Ishikawa (cell line): ENCODE measurements around the gene TSPEAR.

Experiments used
- CEBPB ChIP-seq: IDR thresholded peaks from 2 replicates; pipeline ENCODE4 v1.6.1; 2012
- CREB1 ChIP-seq: IDR thresholded peaks from 2 replicates; pipeline ENCODE4 v1.6.1; 2012; ENCODE audit warnings: low read depth
- EGR1 ChIP-seq: IDR thresholded peaks from 2 replicates; pipeline ENCODE4 v1.6.1; 2012
- EP300 ChIP-seq: IDR thresholded peaks from 2 replicates; pipeline ENCODE4 v1.6.1; 2012; ENCODE audit warnings: borderline replicate concordance
- FOXM1 ChIP-seq: IDR thresholded peaks from 2 replicates; pipeline ENCODE4 v1.6.1; 2012; ENCODE audit warnings: low read depth, borderline replicate concordance
- MAX ChIP-seq: IDR thresholded peaks from 2 replicates; pipeline ENCODE4 v1.6.1; 2012
- NFIC ChIP-seq: IDR thresholded peaks from 2 replicates; pipeline ENCODE4 v1.6.1; 2012
- RAD21 ChIP-seq: IDR thresholded peaks from 2 replicates; pipeline ENCODE4 v1.6.1; 2012; ENCODE audit warnings: low read depth
- TAF1 ChIP-seq: IDR thresholded peaks from 2 replicates; pipeline ENCODE4 v1.6.1; 2012; ENCODE audit warnings: low read depth, mild to moderate bottlenecking
- TCF12 ChIP-seq: IDR thresholded peaks from 2 replicates; pipeline ENCODE4 v1.6.1; 2012; ENCODE audit warnings: low read depth
- TEAD4 ChIP-seq: IDR thresholded peaks from 2 replicates; pipeline ENCODE4 v1.6.1; 2012
- USF1 ChIP-seq: IDR thresholded peaks from 2 replicates; pipeline ENCODE4 v1.6.1; 2012
- YY1 ChIP-seq: IDR thresholded peaks from 2 replicates; pipeline ENCODE4 v1.6.1; 2012; ENCODE audit warnings: low read depth
- ZBTB7A ChIP-seq: IDR thresholded peaks from 2 replicates; pipeline ENCODE4 v1.6.1; 2012; ENCODE audit warnings: low read depth
- TF ChIP-seq, protein P1 (sequence below): IDR thresholded peaks from 2 replicates; pipeline ENCODE4 v1.6.1; 2012; ENCODE audit warnings: low read depth, mild to moderate bottlenecking

Gene TSPEAR

DNA sequence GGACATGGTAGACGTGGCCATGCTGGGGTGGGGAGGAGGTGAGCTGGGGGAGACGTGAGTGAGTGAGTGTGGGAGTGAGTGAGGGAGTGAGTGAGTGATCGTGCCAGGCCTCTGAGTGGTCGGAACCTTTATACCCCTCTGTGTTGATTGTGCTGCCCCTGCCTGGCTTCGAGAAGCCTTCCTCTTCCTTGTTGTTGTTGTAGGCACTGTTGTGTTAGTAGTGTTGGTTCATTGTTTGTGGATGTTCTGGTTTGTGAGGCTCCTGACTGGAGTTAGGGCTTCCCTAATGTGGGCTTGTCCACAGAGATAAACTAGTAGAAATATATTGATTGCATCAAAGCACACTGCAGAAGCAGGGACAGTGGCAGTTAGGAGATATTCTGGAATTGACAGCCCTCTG is 152.7 kb downstream of the TSPEAR start, which contains the start of gene KRTAP10-3:
Gene KRTAP10-3, minus strand, starts transcription at position 101 of the 400 bp plus-strand sequence. Its CDS starts 80 bp downstream, at position 21.
- no peak for TF ChIP-seq RAD21
- TF ChIP-seq ZBTB7A: no peak
- no peak for TF ChIP-seq MAX
- no peak for TF ChIP-seq YY1
- no peak for TF ChIP-seq FOXM1
- TF ChIP-seq TEAD4: no peak
- no peak for TF ChIP-seq TAF1
- TF ChIP-seq, protein P1, sequence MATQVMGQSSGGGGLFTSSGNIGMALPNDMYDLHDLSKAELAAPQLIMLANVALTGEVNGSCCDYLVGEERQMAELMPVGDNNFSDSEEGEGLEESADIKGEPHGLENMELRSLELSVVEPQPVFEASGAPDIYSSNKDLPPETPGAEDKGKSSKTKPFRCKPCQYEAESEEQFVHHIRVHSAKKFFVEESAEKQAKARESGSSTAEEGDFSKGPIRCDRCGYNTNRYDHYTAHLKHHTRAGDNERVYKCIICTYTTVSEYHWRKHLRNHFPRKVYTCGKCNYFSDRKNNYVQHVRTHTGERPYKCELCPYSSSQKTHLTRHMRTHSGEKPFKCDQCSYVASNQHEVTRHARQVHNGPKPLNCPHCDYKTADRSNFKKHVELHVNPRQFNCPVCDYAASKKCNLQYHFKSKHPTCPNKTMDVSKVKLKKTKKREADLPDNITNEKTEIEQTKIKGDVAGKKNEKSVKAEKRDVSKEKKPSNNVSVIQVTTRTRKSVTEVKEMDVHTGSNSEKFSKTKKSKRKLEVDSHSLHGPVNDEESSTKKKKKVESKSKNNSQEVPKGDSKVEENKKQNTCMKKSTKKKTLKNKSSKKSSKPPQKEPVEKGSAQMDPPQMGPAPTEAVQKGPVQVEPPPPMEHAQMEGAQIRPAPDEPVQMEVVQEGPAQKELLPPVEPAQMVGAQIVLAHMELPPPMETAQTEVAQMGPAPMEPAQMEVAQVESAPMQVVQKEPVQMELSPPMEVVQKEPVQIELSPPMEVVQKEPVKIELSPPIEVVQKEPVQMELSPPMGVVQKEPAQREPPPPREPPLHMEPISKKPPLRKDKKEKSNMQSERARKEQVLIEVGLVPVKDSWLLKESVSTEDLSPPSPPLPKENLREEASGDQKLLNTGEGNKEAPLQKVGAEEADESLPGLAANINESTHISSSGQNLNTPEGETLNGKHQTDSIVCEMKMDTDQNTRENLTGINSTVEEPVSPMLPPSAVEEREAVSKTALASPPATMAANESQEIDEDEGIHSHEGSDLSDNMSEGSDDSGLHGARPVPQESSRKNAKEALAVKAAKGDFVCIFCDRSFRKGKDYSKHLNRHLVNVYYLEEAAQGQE: no peak
- TF ChIP-seq TCF12: no peak

DNA sequence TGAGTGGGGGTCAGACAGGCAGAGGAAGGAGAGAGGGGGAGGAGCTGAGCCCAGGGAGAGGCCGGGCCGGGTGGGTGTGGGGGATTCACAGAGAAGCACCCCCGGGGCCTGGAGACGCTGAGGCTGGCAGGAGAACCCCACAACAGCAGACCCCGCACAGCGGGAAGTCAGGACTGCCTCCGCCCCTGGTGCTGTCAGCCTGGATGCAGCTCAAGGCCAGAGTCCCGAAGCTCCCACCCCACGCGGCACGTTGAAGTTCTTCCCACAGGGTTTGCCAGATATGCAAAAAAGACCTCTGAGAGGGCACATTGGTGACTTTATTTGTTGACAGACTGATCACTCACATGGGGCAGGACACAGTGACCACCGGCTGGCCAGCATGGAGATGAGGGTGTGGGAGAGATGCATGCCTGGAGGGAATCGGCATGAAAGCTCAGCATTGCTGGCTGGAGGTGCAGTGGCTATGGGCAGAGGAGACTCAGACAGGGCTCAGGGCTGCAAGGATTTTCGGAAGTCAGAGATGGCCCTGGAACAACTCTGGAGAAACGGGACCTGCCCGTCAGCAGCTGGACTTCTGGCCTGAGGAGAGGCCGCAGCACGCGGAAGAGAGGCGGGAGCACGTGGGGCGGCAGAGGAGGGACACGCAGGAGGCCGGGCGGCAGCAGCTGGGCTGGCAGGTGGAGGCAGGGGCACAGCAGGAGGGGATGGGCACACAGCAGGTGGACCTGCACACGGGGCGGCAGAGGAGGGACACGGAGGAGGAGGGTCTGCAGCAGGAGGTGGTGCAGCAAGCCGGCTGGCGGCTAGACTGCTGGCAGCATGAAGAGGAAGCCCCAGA is 153.7 kb downstream of the TSPEAR start:
- no peak for TF ChIP-seq ZBTB7A
- peak; percentile 77 for TF ChIP-seq MAX

DNA sequence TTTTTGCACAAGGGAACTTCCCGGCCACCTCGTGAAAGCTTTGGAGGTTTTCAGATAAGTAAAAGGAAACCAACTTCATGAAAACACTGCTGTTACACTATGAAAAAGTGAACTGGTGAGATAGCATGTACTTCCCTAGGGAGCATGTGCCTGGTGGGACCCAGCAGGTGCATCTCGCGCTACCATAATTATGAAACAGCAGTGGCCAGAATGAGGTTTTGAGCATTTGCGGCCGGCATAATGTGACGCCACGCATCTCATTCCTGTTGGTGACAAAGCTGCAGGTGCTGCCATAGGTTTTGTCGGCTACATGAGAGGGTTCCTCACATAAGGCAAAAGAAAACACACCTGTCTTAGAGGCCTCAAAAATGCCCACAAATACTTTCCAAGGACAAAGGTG is 154.5 kb downstream of the TSPEAR start:
- TF ChIP-seq NFIC (no peak), USF1 (no peak), FOXM1 (no peak), CEBPB (no peak), YY1 (no peak), TEAD4 (no peak), EP300 (no peak), EGR1 (no peak), MAX (no peak), TCF12 (no peak), ZBTB7A (no peak), CREB1 (no peak)
- TF ChIP-seq, protein P1: no peak

DNA sequence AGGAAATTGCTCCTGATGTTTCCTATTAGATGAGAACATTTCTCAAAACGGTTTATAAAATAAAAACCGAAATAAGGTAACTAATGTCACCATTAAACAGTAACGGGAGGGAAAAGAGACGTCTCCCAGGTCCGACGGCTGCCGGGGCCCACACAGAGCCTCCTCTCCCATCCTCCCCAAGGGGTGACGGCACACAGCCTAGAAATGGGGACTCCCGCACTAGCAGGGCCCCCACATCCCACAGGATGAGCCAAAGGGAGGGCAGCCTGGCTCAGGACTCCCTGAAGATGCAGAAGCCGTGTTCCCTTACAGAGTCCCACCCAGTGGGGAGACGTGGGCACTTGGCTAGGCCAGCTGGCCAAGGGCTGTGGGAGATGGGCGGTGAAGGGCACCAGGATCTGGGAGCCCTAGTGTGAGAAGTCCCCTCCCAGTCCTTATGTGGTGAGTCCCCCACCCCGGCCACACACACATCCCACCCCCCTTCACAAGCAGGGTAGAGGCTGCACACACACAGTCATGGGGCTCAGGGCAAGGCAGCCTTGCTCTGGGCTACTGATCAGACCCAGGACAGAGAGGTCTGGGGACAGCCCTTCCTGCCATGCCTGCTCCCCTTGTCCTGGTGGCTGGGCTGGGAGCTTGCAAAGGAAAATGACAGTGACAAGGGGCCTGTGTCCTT is 156.0 kb downstream of the TSPEAR start:
- TF ChIP-seq EGR1: no peak
- no peak for TF ChIP-seq USF1
- no peak for TF ChIP-seq RAD21
- TF ChIP-seq TAF1: no peak
- no peak for TF ChIP-seq FOXM1
- TF ChIP-seq, protein P1: no peak
- TF ChIP-seq CREB1: no peak
- TF ChIP-seq TCF12: no peak
- TF ChIP-seq EP300: no peak
- no peak for TF ChIP-seq YY1
- no peak for TF ChIP-seq NFIC
- no peak for TF ChIP-seq ZBTB7A
- no peak for TF ChIP-seq CEBPB
